GM12865 (cell line): ENCODE results near the gene PCDHGB2.

Experiments used
- DNase-seq: peaks from one replicate; pipeline ENCODE4 v3.0.0; 2010; ENCODE audit warnings: low read depth
- H3K4me3 ChIP-seq: 2 replicates; pipeline ENCODE4 v1.5.1; 2011; ENCODE audit warnings: mild to moderate bottlenecking, low read depth, low read length, control low read depth
- CTCF ChIP-seq: IDR thresholded peaks from 2 replicates; pipeline ENCODE4 v1.5.1; 2011; ENCODE audit warnings: low read length, control low read depth, low read depth, inconsistent platforms; ENCODE audit not compliant: insufficient read depth; ENCODE audit errors: missing control alignments

The PCDHGB2 gene

GRCh38 chr5:141382469-141383294 is 22.9 kb downstream of the PCDHGB2 start, which contains the start of gene PCDHGA7:
TSS of gene PCDHGA7 (plus strand) at chr5:141382742. CDS start at chr5:141382900, 158 bp downstream.
- no peak for DNase-seq
- no peak for TF ChIP-seq CTCF

GRCh38 chr5:141383345-141383744 is 23.6 kb downstream of the PCDHGB2 start:
- DNase-seq, result no peak
- H3K4me3 ChIP-seq, result no peak overlapping the region
- no peak for TF ChIP-seq CTCF

More at GRCh38 chr5:141382469-141383294, 22.9 kb downstream of the PCDHGB2 start, which contains the start of gene PCDHGA7:
- no peak within 1 kb of the TSS for H3K4me3 ChIP-seq

- H3K4me3 ChIP-seq, result no peak overlapping the region
- no peak for TF ChIP-seq CTCF
Measured at GRCh38 chr5:141384471-141385267, 24.9 kb downstream of the PCDHGB2 start.

GRCh38 chr5:141387557-141388311 is 27.9 kb downstream of the PCDHGB2 start, which contains the start of gene PCDHGB4:
TSS of gene PCDHGB4 (plus strand) at chr5:141387698. CDS start at chr5:141387885, 187 bp downstream.
- peak; percentile 65 for DNase-seq
- TF ChIP-seq CTCF, result peak; percentile 55

More at GRCh38 chr5:141384471-141385267, 24.9 kb downstream of the PCDHGB2 start:
- no peak for DNase-seq

GRCh38 chr5:141388661-141389060 is 28.9 kb downstream of the PCDHGB2 start:
- DNase-seq, result no peak
- TF ChIP-seq CTCF, result no peak
- no peak overlapping the region for H3K4me3 ChIP-seq

More at GRCh38 chr5:141387557-141388311, 27.9 kb downstream of the PCDHGB2 start, which contains the start of gene PCDHGB4:
- peak within 1 kb of the TSS; percentile 48 for H3K4me3 ChIP-seq
